Measurements from ENCODE around the gene P2RY2. TPM values are rescaled to one million over a fixed set of nuclear protein-coding genes. Genes with fewer than 3 reads are reported as not detected.

Gene P2RY2
- total and polyA plus RNA-seq, 10 of the 15 experiments (the other 5 are each of a cell fraction or from before 2014, with no cell fraction given): 0.03 to 0.23 (median 0.17) TPM; not detected in 7

GRCh38 chr11:73176874-73177155 is 41.3 kb upstream of the P2RY2 start (continued):
- TF ChIP-seq ZNF687 (IDR thresholded peaks at IDR 0.05) (no peak), ZNF207 (IDR thresholded peaks at IDR 0.05; ENCODE audit: borderline replicate concordance) (no peak), ZBTB40 (IDR thresholded peaks at IDR 0.05; ENCODE audit: borderline replicate concordance) (no peak), FOS (IDR thresholded peaks at IDR 0.05; ENCODE audit: borderline replicate concordance, extremely low read depth, insufficient read length) (no peak), RAD51 (IDR thresholded peaks at IDR 0.05) (no peak), MTA2 (IDR thresholded peaks at IDR 0.05; ENCODE audit: low read depth) (no peak), BCL3 (IDR thresholded peaks at IDR 0.05; ENCODE audit: borderline replicate concordance, insufficient read depth, low read depth, low read length, poor library complexity, severe bottlenecking) (no peak)

All from GM12878 (cell line).